Measurements from ENCODE around the gene SNCA. TPM values are rescaled to one million over a fixed set of nuclear protein-coding genes. Genes with fewer than 3 reads are reported as not detected.

Gene SNCA
- total RNA-seq, 1 donor: 0.72 TPM

DNA sequence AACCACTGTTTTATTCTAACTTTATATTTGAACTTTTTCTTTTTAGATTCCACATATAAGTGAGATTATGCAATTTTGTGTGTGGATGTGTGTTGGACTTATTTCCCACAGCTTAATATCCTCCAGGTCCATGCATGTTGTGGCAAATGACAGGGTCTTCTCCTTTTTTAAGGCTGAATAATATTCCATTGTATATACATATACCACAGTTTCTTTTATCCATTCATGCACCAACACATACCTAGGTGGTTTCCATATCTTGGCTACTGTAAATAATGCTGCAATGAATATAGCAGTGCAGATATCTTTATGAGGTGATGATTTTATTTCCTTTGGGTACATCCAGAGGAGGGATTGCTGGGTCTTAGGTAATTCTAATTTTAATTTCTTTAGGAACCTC, 69.0 kb downstream of the SNCA start:
- DNase-seq (ENCODE audit: insufficient read length, low spot score, missing footprints): no peak
- no peaks in the 10 kb centered on the region for H3K27me3 ChIP-seq (ENCODE audit: insufficient read depth, low read length)
- no peaks in the 10 kb centered on the region for H3K4me1 ChIP-seq (ENCODE audit: insufficient read depth, low read length)
- no peaks in the 10 kb centered on the region for H3K9me3 ChIP-seq (ENCODE audit: low read depth, low read length)
- no peaks in the 10 kb centered on the region for H4K20me1 ChIP-seq (ENCODE audit: insufficient read depth, low read length)
- H3K36me3 ChIP-seq (ENCODE audit: insufficient read depth, low read length): no peaks in the 10 kb centered on the region
- H3K4me3 ChIP-seq (ENCODE audit: insufficient read depth, low read length): no peak overlapping the region
- TF ChIP-seq CTCF (IDR thresholded peaks at IDR 0.05; ENCODE audit: extremely low read depth, low read depth, low read length): no peak
- H3K27ac ChIP-seq (ENCODE audit: low read depth, low read length): no peak overlapping the region
- no peaks in the 10 kb centered on the region for H3K79me2 ChIP-seq (ENCODE audit: insufficient read depth, low read length)
- H2AFZ ChIP-seq (ENCODE audit: low read length): no peak overlapping the region
- H3K4me2 ChIP-seq (ENCODE audit: insufficient read depth, low read length): no peak overlapping the region

- no peak for TF ChIP-seq CTCF (IDR thresholded peaks at IDR 0.05; ENCODE audit: extremely low read depth, low read depth, low read length)
- no peaks in the 10 kb centered on the region for H3K4me1 ChIP-seq (ENCODE audit: insufficient read depth, low read length)
- peak; percentile 25 for DNase-seq (ENCODE audit: insufficient read length, low spot score, missing footprints)
- H3K27me3 ChIP-seq (ENCODE audit: insufficient read depth, low read length): no peaks in the 10 kb centered on the region
- no peak overlapping the region for H3K4me3 ChIP-seq (ENCODE audit: insufficient read depth, low read length)
- no peaks in the 10 kb centered on the region for H4K20me1 ChIP-seq (ENCODE audit: insufficient read depth, low read length)
- H3K27ac ChIP-seq (ENCODE audit: low read depth, low read length): peak overlapping the region; percentile 56
- H3K9me3 ChIP-seq (ENCODE audit: low read depth, low read length): no peaks in the 10 kb centered on the region
- peak overlapping the region; percentile 61 for H3K4me2 ChIP-seq (ENCODE audit: insufficient read depth, low read length)
- no peaks in the 10 kb centered on the region for H3K79me2 ChIP-seq (ENCODE audit: insufficient read depth, low read length)
- peak overlapping the region; percentile 62 for H2AFZ ChIP-seq (ENCODE audit: low read length)
- no peaks in the 10 kb centered on the region for H3K36me3 ChIP-seq (ENCODE audit: insufficient read depth, low read length)
Measured at GRCh38 chr4:89765966-89766365, 71.0 kb downstream of the SNCA start.

- no peak for DNase-seq (ENCODE audit: insufficient read length, low spot score, missing footprints)
- H3K79me2 ChIP-seq (ENCODE audit: insufficient read depth, low read length): no peaks in the 10 kb centered on the region
- no peaks in the 10 kb centered on the region for H3K27me3 ChIP-seq (ENCODE audit: insufficient read depth, low read length)
- no peaks in the 10 kb centered on the region for H4K20me1 ChIP-seq (ENCODE audit: insufficient read depth, low read length)
- peak overlapping the region; percentile 62 for H2AFZ ChIP-seq (ENCODE audit: low read length)
- no peak for TF ChIP-seq CTCF (IDR thresholded peaks at IDR 0.05; ENCODE audit: extremely low read depth, low read depth, low read length)
- H3K4me3 ChIP-seq (ENCODE audit: insufficient read depth, low read length): no peak overlapping the region
- no peaks in the 10 kb centered on the region for H3K9me3 ChIP-seq (ENCODE audit: low read depth, low read length)
- no peaks in the 10 kb centered on the region for H3K4me1 ChIP-seq (ENCODE audit: insufficient read depth, low read length)
- no peaks in the 10 kb centered on the region for H3K36me3 ChIP-seq (ENCODE audit: insufficient read depth, low read length)
- peak overlapping the region; percentile 61 for H3K4me2 ChIP-seq (ENCODE audit: insufficient read depth, low read length)
- H3K27ac ChIP-seq (ENCODE audit: low read depth, low read length): peak overlapping the region; percentile 56
Measured at GRCh38 chr4:89765528-89765927, 71.4 kb downstream of the SNCA start.

DNA sequence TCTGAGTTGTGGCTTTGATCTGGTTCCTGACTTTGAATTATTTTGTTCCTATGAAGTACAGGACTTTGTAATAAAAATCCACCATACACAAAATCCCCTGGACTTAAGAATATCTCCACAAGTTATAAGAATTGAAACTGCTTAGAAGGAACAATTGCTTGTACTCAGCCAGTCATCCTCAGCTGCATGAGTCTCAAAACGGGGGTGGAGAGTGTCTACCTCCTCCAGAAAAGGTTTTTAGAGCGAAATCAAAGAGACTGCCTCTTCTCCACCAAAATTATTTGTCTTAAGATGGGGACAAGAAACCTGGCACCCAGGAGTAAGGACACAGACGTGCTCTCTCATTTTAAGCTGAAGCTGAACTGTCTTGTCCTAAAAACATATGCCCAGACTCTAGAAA, 74.7 kb downstream of the SNCA start:
- H3K36me3 ChIP-seq (ENCODE audit: insufficient read depth, low read length): no peaks in the 10 kb centered on the region
- no peaks in the 10 kb centered on the region for H3K4me1 ChIP-seq (ENCODE audit: insufficient read depth, low read length)
- no peak for DNase-seq (ENCODE audit: insufficient read length, low spot score, missing footprints)
- TF ChIP-seq CTCF (IDR thresholded peaks at IDR 0.05; ENCODE audit: extremely low read depth, low read depth, low read length): no peak
- no peaks in the 10 kb centered on the region for H3K27me3 ChIP-seq (ENCODE audit: insufficient read depth, low read length)
- H3K27ac ChIP-seq (ENCODE audit: low read depth, low read length): no peak overlapping the region
- no peaks in the 10 kb centered on the region for H3K9me3 ChIP-seq (ENCODE audit: low read depth, low read length)
- H3K4me2 ChIP-seq (ENCODE audit: insufficient read depth, low read length): no peak overlapping the region
- H2AFZ ChIP-seq (ENCODE audit: low read length): no peak overlapping the region
- H3K4me3 ChIP-seq (ENCODE audit: insufficient read depth, low read length): no peak overlapping the region
- H3K79me2 ChIP-seq (ENCODE audit: insufficient read depth, low read length): no peaks in the 10 kb centered on the region
- H4K20me1 ChIP-seq (ENCODE audit: insufficient read depth, low read length): no peaks in the 10 kb centered on the region
